Hair follicular keratinocyte (primary cell): ENCODE data around the gene EGFL7. TPM values are rescaled to one million over a fixed set of nuclear protein-coding genes. Genes with fewer than 3 reads are reported as not detected.

Experiments used
- total RNA-seq: library from RNA; depleted of rRNA; stranded (reverse); fragments of >200 nt; gene quantifications from 2 replicates; pipeline ENCODE4 v1.2.3, GENCODE V29; 2015

EGFL7 gene
- total RNA-seq, result 11.1 and 18.8 TPM in 2 replicates

GRCh38 chr9:136662656-136663581 lies at the start of gene EGFL7:
TSS of gene EGFL7 (plus strand) at chr9:136662916. CDS start at chr9:136668283, 5,367 bp downstream.

DNA sequence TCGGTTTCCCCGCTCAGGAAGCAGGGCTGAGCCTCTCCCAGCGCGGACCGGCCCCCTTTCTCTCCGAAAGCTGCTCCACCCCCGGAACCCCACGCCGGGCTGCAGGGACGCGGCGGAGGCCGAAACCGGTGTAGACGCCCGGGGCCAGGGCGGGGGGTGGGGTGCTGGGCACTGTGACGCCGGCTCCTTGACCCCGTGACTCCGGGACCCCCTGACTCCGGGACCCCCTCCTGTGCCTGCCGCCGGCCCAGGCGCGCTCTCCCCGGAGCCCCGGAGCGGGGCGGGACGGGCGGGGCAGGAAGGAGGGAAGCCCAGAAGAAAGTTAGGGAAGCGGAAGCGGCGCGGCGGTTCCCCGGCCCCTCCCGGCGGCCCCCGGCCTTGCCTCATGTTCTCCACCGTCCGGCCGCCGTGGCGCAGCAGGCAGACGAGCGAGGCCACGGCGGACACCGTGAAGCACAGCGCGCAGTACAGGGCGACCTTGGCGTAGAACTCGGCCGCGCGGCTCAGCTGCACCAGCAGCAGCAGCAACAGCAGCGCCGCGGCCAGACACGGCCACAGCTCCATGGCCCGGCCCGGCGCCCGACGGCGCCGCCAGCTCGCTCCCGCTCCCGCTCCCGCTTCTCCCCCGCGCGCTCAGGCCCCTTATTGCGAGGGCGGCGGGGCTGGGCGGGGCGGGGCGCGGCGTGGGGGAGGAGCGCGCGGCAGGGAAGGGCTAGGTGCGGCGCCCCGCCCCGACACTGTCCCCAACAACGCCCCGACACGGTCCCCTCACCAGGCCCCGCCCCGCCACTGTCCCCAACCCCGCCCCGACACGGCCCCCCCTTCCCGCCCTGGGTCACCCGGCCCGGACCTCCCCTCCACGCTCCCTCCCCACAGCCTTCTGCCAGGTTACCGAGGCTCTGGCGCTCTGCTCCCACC lies 24.3 kb downstream of the EGFL7 start, which contains the start of gene AGPAT2:
AGPAT2 (minus strand) TSS at position 664 of the 918 bp plus-strand sequence; CDS start at position 564, 100 bp downstream.

GRCh38 chr9:136711751-136712689 lies 49.3 kb downstream of the EGFL7 start, which contains the start of gene DIPK1B:
TSS of gene DIPK1B (plus strand) at chr9:136712572. CDS start at chr9:136712666, 94 bp downstream.

Other genes starting within 250 kb of the EGFL7 start
- 8.8 and 10.5 TPM in 2 replicates for gene INPP5E, start 223.1 kb upstream of the EGFL7 start, total RNA-seq
- gene SEC16A, start 179.9 kb upstream of the EGFL7 start, total RNA-seq, result 45.4 and 52.5 TPM in 2 replicates
- 62.9 and 93.1 TPM in 2 replicates for gene NOTCH1, start 116.9 kb upstream of the EGFL7 start, total RNA-seq
- 52.2 and 74.0 TPM in 2 replicates for gene AGPAT2, start 24.5 kb downstream of the EGFL7 start, total RNA-seq
- 0.08 and 0.47 TPM in 2 replicates for gene DIPK1B, start 49.7 kb downstream of the EGFL7 start, total RNA-seq
- gene LCN10, start 80.0 kb downstream of the EGFL7 start, total RNA-seq, result not detected in 2 replicates
- not detected in 2 replicates for gene LCN6, start 85.6 kb downstream of the EGFL7 start, total RNA-seq
- not detected in 2 replicates for gene LCN8, start 95.3 kb downstream of the EGFL7 start, total RNA-seq
- gene LCN15, start 101.6 kb downstream of the EGFL7 start, total RNA-seq, result not detected in 2 replicates
- gene TMEM141, start 128.4 kb downstream of the EGFL7 start, total RNA-seq, result 240 and 247 TPM in 2 replicates
- 1.3 TPM in 1 of 2 replicates, not detected in the other for gene CCDC183, start 133.4 kb downstream of the EGFL7 start, total RNA-seq
- gene RABL6, start 145.0 kb downstream of the EGFL7 start, total RNA-seq, result 82.2 and 126 TPM in 2 replicates
- gene AJM1, start 179.6 kb downstream of the EGFL7 start, total RNA-seq, result 0.87 and 2.0 TPM in 2 replicates
- 127 and 150 TPM in 2 replicates for gene PHPT1, start 186.5 kb downstream of the EGFL7 start, total RNA-seq
- gene MAMDC4, start 189.4 kb downstream of the EGFL7 start, total RNA-seq, result 2.6 and 3.1 TPM in 2 replicates
- gene EDF1, start 203.4 kb downstream of the EGFL7 start, total RNA-seq, result 302 and 330 TPM in 2 replicates
- gene TRAF2, start 223.6 kb downstream of the EGFL7 start, total RNA-seq, result 10.0 and 16.7 TPM in 2 replicates